GM21786 (cell line): ENCODE data around the gene TASP1.

Experiments used
- ATAC-seq: cut with Tn5 transposase; IDR thresholded peaks from one replicate; pipeline ENCODE4 v1.9.1; 2021; ENCODE audit not compliant: unreplicated experiment

TASP1 gene

DNA sequence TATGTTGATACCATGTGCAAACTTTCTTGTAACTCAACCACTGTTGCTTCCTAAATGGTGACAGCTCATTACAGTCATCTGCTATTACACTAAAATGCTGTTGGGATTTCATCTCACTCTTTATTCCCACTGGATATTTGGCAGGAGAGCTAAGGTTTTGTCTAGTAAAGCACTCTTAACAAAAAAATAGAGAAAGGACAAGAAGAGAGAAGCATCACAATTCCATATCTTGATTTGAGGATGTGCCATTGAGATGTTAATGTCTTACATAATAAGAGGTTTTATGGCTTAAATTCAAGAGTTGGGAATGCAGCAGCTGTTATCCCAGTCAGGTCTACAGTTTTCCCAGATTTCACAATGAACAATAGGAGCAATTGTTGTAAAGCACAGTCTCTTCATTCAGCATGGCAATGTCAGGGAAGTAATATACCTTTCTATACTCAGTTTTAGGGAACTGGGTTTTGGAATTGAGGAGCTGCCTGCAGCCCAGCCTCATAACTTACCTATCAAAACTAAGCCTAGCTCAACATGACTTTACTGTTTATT lies 282.7 kb downstream of the TASP1 start:
- no peak for ATAC-seq

DNA sequence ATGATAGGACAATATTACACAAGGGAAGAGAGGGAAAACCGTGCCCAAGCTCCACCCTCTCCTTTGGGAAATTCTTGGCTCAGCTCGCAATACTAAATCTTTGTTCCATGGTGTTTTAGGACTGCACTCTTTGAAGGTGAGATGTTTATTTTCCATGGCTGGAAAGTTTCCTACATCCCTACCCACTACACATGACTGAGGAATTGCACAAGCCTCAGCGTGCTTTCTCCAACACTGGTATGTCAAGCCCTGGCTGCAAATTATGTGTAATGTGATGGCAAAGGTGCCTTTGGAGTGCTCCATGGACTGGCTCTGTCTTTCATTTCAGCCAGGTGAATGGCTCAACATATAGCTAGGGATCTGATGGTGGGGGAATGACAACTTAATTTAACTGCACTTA lies 283.3 kb downstream of the TASP1 start:
- ATAC-seq = no peak

DNA sequence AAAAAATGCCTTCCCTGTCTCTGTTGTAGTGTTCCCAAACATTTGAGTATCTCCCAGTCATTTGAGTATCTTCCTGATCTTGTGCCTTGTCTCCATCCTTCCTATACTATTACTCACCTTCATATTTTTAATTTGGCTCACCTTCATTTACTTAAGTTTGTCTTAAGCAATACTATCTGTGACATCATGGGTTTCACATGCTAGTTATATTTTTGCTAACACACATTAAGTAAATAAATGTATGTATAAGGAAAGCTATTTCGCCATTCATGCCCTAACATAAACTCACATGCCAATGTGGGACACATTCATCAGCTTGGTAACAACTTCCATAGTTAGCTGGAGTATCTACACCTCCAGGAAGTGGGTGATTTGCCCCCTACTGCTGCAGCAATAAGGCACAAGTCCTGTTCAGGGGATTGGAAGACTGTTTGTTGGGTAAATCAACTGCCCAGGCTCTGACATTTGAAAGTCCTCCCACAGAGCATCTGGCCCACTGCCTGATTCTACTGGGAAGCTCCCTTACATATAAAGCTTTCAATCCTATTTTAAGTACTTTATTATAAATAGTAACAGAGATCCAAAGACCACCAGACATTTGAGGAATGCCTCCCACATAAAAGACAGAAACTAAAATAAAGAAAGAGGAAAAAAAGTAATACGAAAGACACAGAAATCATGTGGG lies 285.3 kb downstream of the TASP1 start:
- no peak for ATAC-seq

DNA sequence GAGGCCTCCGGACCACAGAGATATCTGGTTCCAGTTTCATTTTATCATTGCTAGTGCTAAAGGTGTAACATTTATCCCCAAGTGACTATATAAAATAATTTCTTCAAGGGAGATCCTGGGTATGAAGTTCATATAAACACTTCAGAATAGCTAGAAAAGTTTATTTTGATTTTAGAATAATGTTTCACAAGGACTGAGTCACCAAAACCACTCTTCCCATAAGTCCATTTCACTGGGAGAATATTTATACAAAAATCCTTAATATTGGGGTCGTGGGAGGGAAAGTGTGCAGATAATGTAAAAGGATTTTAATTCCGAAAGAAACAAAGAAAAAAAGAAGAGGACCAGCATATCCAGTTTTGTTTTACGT lies 289.5 kb downstream of the TASP1 start:
- no peak for ATAC-seq

DNA sequence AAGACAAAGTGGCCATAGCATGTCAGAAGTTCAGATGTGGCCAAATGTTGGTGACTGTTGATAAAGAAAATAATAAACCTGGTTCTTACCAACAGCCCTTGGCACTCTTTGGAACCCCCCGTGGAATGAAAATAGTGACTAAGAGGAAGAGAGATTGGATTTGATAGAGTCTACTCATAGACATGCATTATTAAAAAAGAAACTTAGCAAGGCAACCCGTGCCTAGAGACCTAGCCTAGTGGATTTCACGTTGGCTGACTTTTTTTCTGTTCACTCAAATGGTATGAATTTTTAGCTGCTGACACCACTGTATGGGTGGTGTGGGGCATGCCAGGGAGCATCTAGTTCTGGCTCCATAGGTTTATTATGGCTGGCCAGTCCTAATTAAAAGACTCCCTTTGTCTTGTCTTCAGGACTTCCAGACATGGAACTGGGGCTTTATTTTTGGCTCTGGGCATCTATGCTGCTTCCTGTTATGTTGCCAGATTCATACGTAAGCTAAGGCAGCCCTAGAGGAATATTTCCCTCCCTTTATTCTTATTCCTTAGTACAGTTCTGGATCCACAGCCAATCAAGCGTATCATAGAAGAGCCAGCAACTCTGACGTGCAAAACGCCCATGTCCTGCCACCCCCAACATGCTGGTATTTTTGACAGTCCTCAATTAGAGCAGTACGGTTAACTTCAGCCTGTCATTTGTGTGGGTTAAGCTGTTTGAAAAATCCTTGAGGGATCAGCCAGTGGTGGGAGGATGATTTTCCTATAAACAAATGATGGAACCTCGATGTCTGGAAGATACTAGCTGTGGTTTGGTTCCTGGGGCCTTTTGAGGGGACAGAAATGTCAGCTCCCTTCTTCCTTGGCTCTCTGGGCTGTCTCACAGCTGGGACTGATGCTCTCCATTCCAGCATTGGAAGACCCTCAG lies 290.2 kb downstream of the TASP1 start:
- ATAC-seq = no peak

DNA sequence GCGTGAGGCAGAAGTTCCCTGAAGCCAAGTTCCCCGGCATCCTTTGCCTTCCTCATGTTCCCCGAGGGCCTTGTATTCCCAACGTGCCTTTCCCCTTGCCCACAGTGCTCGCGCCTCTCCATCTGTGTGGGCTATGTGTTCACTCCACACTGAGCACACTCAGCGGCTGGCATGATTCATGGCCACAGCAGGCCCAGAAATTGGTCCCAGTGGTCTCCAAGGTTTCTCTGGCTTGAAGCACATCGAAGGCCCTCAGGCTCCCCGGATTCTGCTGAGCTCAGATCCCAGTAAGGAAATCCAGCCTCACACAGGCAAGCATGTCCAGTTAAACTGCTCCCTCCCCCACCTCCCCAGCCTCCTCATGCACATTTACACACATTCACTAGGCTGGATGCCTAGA lies 294.1 kb downstream of the TASP1 start:
- ATAC-seq = no peak

DNA sequence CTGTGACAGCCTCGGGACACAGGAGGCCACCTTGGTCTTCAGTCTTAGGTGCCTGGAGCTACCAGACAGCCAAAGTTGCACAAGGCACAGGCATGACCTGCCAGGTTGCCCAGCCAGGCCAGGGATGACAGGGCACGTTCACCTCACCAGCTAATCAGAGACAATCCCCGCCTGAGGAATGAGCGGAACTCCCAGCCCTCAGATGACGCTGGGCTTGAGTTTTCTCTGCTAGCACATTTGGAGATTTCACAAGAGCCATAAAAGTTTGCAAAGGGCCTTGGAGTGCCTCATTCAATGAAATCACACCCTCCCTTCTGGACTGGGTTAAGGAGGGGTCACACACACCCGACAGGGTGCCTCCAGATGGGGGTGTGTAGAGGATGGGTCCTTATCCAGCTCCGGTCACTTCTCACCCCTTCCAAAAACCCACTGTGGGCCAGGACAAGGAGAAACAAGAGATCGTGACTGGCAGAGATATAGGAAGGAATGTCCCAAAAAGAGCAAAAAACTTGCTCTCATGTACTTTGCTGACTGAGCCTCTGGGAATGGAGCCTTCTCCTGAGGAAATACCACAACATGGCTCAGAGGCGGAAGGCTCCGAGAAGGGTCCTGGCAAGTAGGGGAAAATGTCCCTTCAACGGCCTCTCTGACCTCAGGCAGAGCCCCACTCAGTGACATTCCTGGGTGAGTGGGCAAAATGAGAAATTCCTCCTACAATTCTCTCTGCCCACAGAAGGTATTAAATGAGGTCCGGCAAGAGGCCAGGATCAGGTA lies 296.1 kb downstream of the TASP1 start:
- no peak for ATAC-seq

DNA sequence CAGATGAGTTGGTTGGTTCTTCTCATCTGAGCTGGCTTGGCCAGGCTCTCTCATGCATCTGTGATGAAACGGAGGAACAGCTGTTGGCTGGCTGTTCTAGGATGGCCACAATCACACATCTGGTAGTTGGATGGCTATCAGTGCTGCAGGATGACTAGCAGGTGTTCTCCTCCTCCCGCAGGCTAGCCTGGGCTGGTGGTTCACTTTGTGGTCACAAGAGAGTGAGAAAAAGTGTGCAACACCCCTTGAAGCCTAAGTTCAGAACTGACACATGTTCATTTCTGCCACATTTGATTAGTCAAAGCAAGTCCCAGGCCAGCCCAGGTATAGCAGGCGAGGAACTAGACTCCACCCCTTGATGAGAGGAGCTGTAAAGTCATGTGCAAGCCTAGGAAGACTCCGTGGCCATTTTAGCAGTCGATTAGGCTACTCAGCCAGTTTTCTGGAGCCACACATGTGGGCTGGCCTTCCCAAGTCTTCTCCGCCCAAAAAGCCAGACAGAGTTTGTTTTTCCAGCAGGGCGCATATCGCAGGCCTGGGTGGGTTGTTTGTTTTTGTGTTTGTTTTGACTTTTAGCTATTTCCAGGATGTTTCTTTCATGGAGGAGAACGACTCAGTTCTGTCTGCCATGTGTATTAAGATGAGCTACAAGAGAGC lies 296.9 kb downstream of the TASP1 start:
- no peak for ATAC-seq

DNA sequence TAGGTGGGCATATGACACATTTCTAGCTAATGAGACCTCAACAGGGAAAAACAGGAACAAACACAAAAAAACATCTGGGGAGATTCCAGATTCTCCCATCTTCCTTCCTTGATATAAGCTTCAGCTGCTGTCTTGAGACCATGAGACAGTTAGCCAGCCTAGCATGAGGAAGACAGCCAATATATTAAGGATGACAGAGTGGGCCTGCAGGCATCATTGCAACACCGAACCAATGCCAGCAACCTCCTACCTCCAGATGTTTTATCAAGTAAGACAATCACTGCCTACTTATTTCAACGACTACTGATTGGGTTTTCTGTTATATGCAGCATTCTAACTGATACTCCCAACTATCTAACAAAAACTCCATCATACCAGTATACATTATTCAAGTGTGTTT lies 298.6 kb downstream of the TASP1 start:
- ATAC-seq = no peak
